Stimulated activated CD4-positive, alpha-beta T cell treated with anti-CD3 and anti-CD28 coated beads, Interleukin-12 subunit alpha, Interleukin-12 subunit beta, amount 100 ng/mL, for 48 hours (primary cell): Measurements from ENCODE around the gene MAGI2.
"Not testable (repeated sequence)": the region's sequence is repeated elsewhere in the genome, so short reads cannot be mapped to it uniquely, and the experiment has no call there.

Source experiments
- DNase-seq, 3 donors: peaks; one replicate each; pipeline ENCODE4 v3.0.0-alpha.2; 2020; ENCODE audit warnings: low read depth in 2 of 3, low spot score in 1 of 3

Gene MAGI2

GRCh38 chr7:78503301-78503700, 950.2 kb downstream of the MAGI2 start:
- DNase-seq, result not testable (repeated sequence)

- no peak for DNase-seq
These were observed 952.4 kb downstream of the MAGI2 start for GRCh38 chr7:78501064-78501463.

- DNase-seq, result no peak
These were observed 953.5 kb downstream of the MAGI2 start for GRCh38 chr7:78499971-78500370.

GRCh38 chr7:78499283-78499682, 954.2 kb downstream of the MAGI2 start:
- DNase-seq, result no peak

GRCh38 chr7:78497728-78498427, 955.6 kb downstream of the MAGI2 start:
- DNase-seq, result no peak

GRCh38 chr7:78496096-78496630, 957.3 kb downstream of the MAGI2 start:
- no peak for DNase-seq

- no peak for DNase-seq
These were observed 960.1 kb downstream of the MAGI2 start for GRCh38 chr7:78493401-78493800.

GRCh38 chr7:78492146-78492545, 961.3 kb downstream of the MAGI2 start:
- DNase-seq, result no peak

- DNase-seq, result no peak
These were observed 962.9 kb downstream of the MAGI2 start for GRCh38 chr7:78490524-78490923.

- no peak for DNase-seq
These were observed 963.8 kb downstream of the MAGI2 start for GRCh38 chr7:78489476-78490240.

GRCh38 chr7:78487464-78487863, 966.0 kb downstream of the MAGI2 start:
- no peak for DNase-seq

GRCh38 chr7:78479348-78479747, 974.1 kb downstream of the MAGI2 start:
- DNase-seq, result no peak

GRCh38 chr7:78476851-78477405, 976.5 kb downstream of the MAGI2 start:
- no peak for DNase-seq

GRCh38 chr7:78473571-78474301, 979.7 kb downstream of the MAGI2 start:
- DNase-seq, result no peak

GRCh38 chr7:78473021-78473420, 980.4 kb downstream of the MAGI2 start:
- no peak for DNase-seq

- DNase-seq, result no peak
These were observed 980.9 kb downstream of the MAGI2 start for GRCh38 chr7:78472519-78472918.

GRCh38 chr7:78465894-78466293, 987.6 kb downstream of the MAGI2 start:
- DNase-seq, result no peak

- DNase-seq, result no peak
These were observed 990.4 kb downstream of the MAGI2 start for GRCh38 chr7:78463039-78463438.

GRCh38 chr7:78450706-78451105, 1002.8 kb downstream of the MAGI2 start:
- DNase-seq, result no peak

- DNase-seq, result no peak
These were observed 1004.6 kb downstream of the MAGI2 start for GRCh38 chr7:78448911-78449310.

- no peak for DNase-seq
These were observed 1009.2 kb downstream of the MAGI2 start for GRCh38 chr7:78444267-78444666.
